K562 (cell line): Measurements from ENCODE around the gene AGPAT2. TPM values are rescaled to one million over a fixed set of nuclear protein-coding genes. Genes with fewer than 3 reads are reported as not detected.

Source experiments
- ATAC-seq: fragments of 200-7000 bp; cut with Tn5 transposase; 3 replicates; pipeline ENCODE4 v1.9.1; 2020; ENCODE audit warnings: moderate library complexity
- BruUV-seq: library from RNA; stranded (reverse); fragments of 400-500 nt; replicated peaks from 2 replicates; lab custom pipeline; 2021; lab: Mats Ljungman, UMichigan
- CTCF ChIA-PET: fragments of 300-600 bp; formaldehyde crosslinking; extraction: SDS; loops from one replicate; lab custom pipeline; 2021; ENCODE audit warnings: low intra/inter-chr PET ratio; lab: Yijun Ruan, JAX
- POLR2A ChIA-PET: fragments of 300-600, 350-650 bp; sonication (Branson Sonifier 250); formaldehyde crosslinking; extraction: SDS; loops from one replicate; lab custom pipeline; 2021; ENCODE audit warnings: antibody characterized with exemption, inconsistent platforms; lab: Yijun Ruan, JAX
- DNase-seq, 4 experiments: peaks; one replicate each; pipeline versions ENCODE4 v3.0.0 to v3.0.0-alpha.2; 2011 to 2018; ENCODE audit warnings: low spot score in 3 of 4, mixed read lengths in 3 of 4; ENCODE audit errors: extremely low read depth in 1 of 4
- FAIRE-seq: peaks from 2 replicates; lab custom pipeline; 2011; peaks lifted over from hg19 to GRCh38; lab: Jason Lieb, UNC
- H2AFZ ChIP-seq: 2 replicates; pipeline ENCODE4 v1.6.0; 2011; ENCODE audit warnings: low read depth, low read length, control low read depth, inconsistent platforms
- H3K27ac ChIP-seq: fragments of 200-600 bp; 3 replicates; pipeline ENCODE4 v1.8.0; 2011; ENCODE audit warnings: low read depth, mild to moderate bottlenecking, control low read depth, inconsistent platforms, low read length, moderate library complexity, mixed read lengths; ENCODE audit errors: extremely low read depth
- H3K27me3 ChIP-seq, 2 experiments: fragments of 300-600 bp in 1 of 2; 2 replicates in 1 of 2; 3 replicates in 1 of 2; pipeline versions ENCODE4 v1.6.0 to v1.8.0; 2011; ENCODE audit warnings: inconsistent platforms in 2 of 2, low read length in 2 of 2, mild to moderate bottlenecking in 1 of 2, mixed read lengths in 1 of 2, moderate library complexity in 1 of 2; ENCODE audit not compliant: control insufficient read depth in 2 of 2, insufficient read depth in 2 of 2
- H3K36me3 ChIP-seq: fragments of 300-600 bp; 3 replicates; pipeline ENCODE4 v1.8.0; 2011; ENCODE audit warnings: mild to moderate bottlenecking, low read length, inconsistent platforms; ENCODE audit not compliant: control insufficient read depth, insufficient read depth
- H3K4me1 ChIP-seq, 2 experiments: fragments of 200-600 bp in 1 of 2; replicated peaks in 1 of 2; 2 replicates in 1 of 2; 3 replicates in 1 of 2; pipeline versions ENCODE4 v1.5.1 to v1.8.0; 2011; ENCODE audit warnings: inconsistent platforms in 2 of 2, low read length in 2 of 2, mild to moderate bottlenecking in 1 of 2, mixed read lengths in 1 of 2, moderate library complexity in 1 of 2; ENCODE audit not compliant: control insufficient read depth in 2 of 2, insufficient read depth in 2 of 2
- H3K4me2 ChIP-seq: 2 replicates; pipeline ENCODE4 v1.6.1; 2011; ENCODE audit warnings: low read length, control low read depth, inconsistent platforms, mixed read lengths; ENCODE audit not compliant: insufficient read depth
- H3K4me3 ChIP-seq: fragments of 200-600 bp; sonication (generic), shearing (Covaris generic); 2 replicates; pipeline ENCODE4 v1.5.1; 2016; ENCODE audit warnings: control low read depth, inconsistent platforms
- H3K79me2 ChIP-seq: fragments of 200-600 bp; 3 replicates; pipeline ENCODE4 v1.8.0; 2011; ENCODE audit warnings: low read length, inconsistent platforms; ENCODE audit not compliant: control insufficient read depth, insufficient read depth
- H3K9ac ChIP-seq, 2 experiments: 2 replicates each; pipeline versions ENCODE4 v1.6.0 to v1.6.1; 2011; ENCODE audit warnings: low read depth in 2 of 2, low read length in 2 of 2, control low read depth in 1 of 2, inconsistent platforms in 1 of 2, mild to moderate bottlenecking in 1 of 2, mixed read lengths in 1 of 2; ENCODE audit not compliant: insufficient read depth in 1 of 2
- H3K9me1 ChIP-seq: one replicate; pipeline ENCODE4 v1.6.0; 2011; ENCODE audit warnings: inconsistent platforms, mild to moderate bottlenecking, low read length, moderate library complexity; ENCODE audit not compliant: control insufficient read depth, insufficient read depth
- H3K9me3 ChIP-seq: replicated peaks from 2 replicates; pipeline ENCODE4 v1.5.1; 2011; ENCODE audit warnings: low read depth, low read length, inconsistent platforms; ENCODE audit not compliant: control insufficient read depth, insufficient read depth
- H4K20me1 ChIP-seq: replicated peaks from 2 replicates; pipeline ENCODE4 v1.6.1; 2011; ENCODE audit warnings: low read length, inconsistent platforms, mixed read lengths; ENCODE audit not compliant: control insufficient read depth, insufficient read depth
- ADNP ChIP-seq: fragments of 200-800 bp; sonication (Bioruptor generic); IDR thresholded peaks from 2 replicates; pipeline ENCODE4 v1.6.1; 2016; ENCODE audit warnings: missing genetic modification characterization, missing compliant biosample characterization
- ASH1L ChIP-seq: fragments of 450-650 bp; IDR thresholded peaks from 2 replicates; pipeline ENCODE4 v1.6.1; 2018; ENCODE audit warnings: borderline replicate concordance, mild to moderate bottlenecking, low read depth; ENCODE audit not compliant: partially characterized antibody
- ATF6 ChIP-seq: sonication (generic); formaldehyde crosslinking; IDR thresholded peaks from 2 replicates; pipeline ENCODE4 v1.4.0; 2020; ENCODE audit warnings: mild to moderate bottlenecking, missing genetic modification reagents
- FOSL1 ChIP-seq: fragments of 200-800 bp; sonication (Bioruptor generic); conservative IDR thresholded peaks from 2 replicates; pipeline ENCODE4 v1.6.1; 2016; ENCODE audit warnings: missing genetic modification characterization, missing compliant biosample characterization
- HMGN3 ChIP-seq: IDR thresholded peaks from 2 replicates; pipeline ENCODE4 v1.6.1; 2011; ENCODE audit warnings: borderline replicate concordance, low read depth, mild to moderate bottlenecking, mixed read lengths, low read length; ENCODE audit not compliant: insufficient read length; ENCODE audit errors: extremely low read depth
- MED1 ChIP-seq: sonication (generic); formaldehyde crosslinking; IDR thresholded peaks from 2 replicates; pipeline ENCODE4 v1.8.1; 2023; ENCODE audit warnings: missing genetic modification reagents, borderline replicate concordance
- MXI1 ChIP-seq: IDR thresholded peaks from 2 replicates; pipeline ENCODE4 v1.6.1; 2011; ENCODE audit warnings: low read depth, mild to moderate bottlenecking, improper control_type of control experiment, low read length
- NFRKB ChIP-seq: fragments of 450-650 bp; IDR thresholded peaks from 2 replicates; pipeline ENCODE4 v1.6.1; 2016; ENCODE audit warnings: low read depth
- POLR2A ChIP-seq: fragments of 450-650 bp; conservative IDR thresholded peaks from 2 replicates; pipeline ENCODE4 v1.6.1; 2016
- PTBP1 ChIP-seq: fragments of 200-400 bp; formaldehyde crosslinking; IDR thresholded peaks from 2 replicates; pipeline ENCODE4 v1.6.1; 2017; ENCODE audit warnings: low read depth, low read length
- RBFOX2 ChIP-seq: fragments of 200-400 bp; formaldehyde crosslinking; IDR thresholded peaks from 2 replicates; pipeline ENCODE4 v1.6.1; 2017; ENCODE audit warnings: low read depth, mild to moderate bottlenecking, low read length, moderate library complexity
- SMAD1 ChIP-seq: fragments of 150-350 bp; IDR thresholded peaks from 2 replicates; pipeline ENCODE4 v1.6.1; 2014; ENCODE audit warnings: low read length, low read depth; ENCODE audit not compliant: partially characterized antibody
- SMAD2 ChIP-seq: fragments of 150-350 bp; IDR thresholded peaks from 2 replicates; pipeline ENCODE4 v1.6.1; 2014; ENCODE audit warnings: low read depth, mild to moderate bottlenecking, low read length
- SRSF1 ChIP-seq: fragments of 200-400 bp; formaldehyde crosslinking; IDR thresholded peaks from 2 replicates; pipeline ENCODE4 v1.6.1; 2017; ENCODE audit warnings: mild to moderate bottlenecking, low read depth, low read length, moderate library complexity
- SRSF3 ChIP-seq: fragments of 200-400 bp; formaldehyde crosslinking; IDR thresholded peaks from 2 replicates; pipeline ENCODE4 v1.6.1; 2016; ENCODE audit warnings: mild to moderate bottlenecking, low read length, moderate library complexity; ENCODE audit not compliant: insufficient read depth
- SUPT5H ChIP-seq: fragments of 450-650 bp; IDR thresholded peaks from 2 replicates; pipeline ENCODE4 v1.6.1; 2016
- TAL1 ChIP-seq: fragments of 450-650 bp; IDR thresholded peaks from 2 replicates; pipeline ENCODE4 v1.6.1; 2016; ENCODE audit warnings: mild to moderate bottlenecking
- TEAD1 ChIP-seq, 2 experiments: fragments of 450-650 bp in 1 of 2; sonication (generic) in 1 of 2; formaldehyde crosslinking; IDR thresholded peaks; 2 replicates each; pipeline versions ENCODE4 v1.4.0 to v1.8.0; 2020 to 2022; ENCODE audit warnings: mild to moderate bottlenecking in 2 of 2, missing genetic modification reagents in 1 of 2
- ZFP30 ChIP-seq: fragments of 250-450 bp; sonication (Bioruptor Pico); IDR thresholded peaks from 2 replicates; pipeline ENCODE4 v1.8.0; 2022; ENCODE audit warnings: moderate library complexity, mild to moderate bottlenecking, inconsistent platforms, borderline replicate concordance
- ZNF175 ChIP-seq: fragments of 200-800 bp; sonication (Bioruptor generic); IDR thresholded peaks from 2 replicates; pipeline ENCODE4 v1.6.1; 2016; ENCODE audit warnings: low read depth, mild to moderate bottlenecking, missing genetic modification characterization, missing compliant biosample characterization
- ZNF197 ChIP-seq: fragments of 200-800 bp; sonication (Bioruptor generic); IDR thresholded peaks from 2 replicates; pipeline ENCODE4 v1.6.1; 2016; ENCODE audit warnings: low read depth, missing genetic modification characterization, missing compliant biosample characterization
- ZNF444 ChIP-seq: fragments of 250-450 bp; sonication (Bioruptor Pico); IDR thresholded peaks from 2 replicates; pipeline ENCODE4 v1.4.0; 2020; ENCODE audit warnings: mild to moderate bottlenecking, moderate library complexity
- ZZZ3 ChIP-seq: fragments of 450-650 bp; IDR thresholded peaks from 2 replicates; pipeline ENCODE4 v1.6.1; 2016; ENCODE audit warnings: antibody characterized with exemption, mild to moderate bottlenecking, moderate library complexity
- WGBS: fragments of 100-300 bp; shearing (Covaris generic); methylation state at CpG from one replicate; pipeline ENCODE4 v1.1.6; 2016; ENCODE audit warnings: low coverage, mixed read lengths; ENCODE audit not compliant: insufficient coverage; ENCODE audit errors: missing lambda C conversion rate; 5-methylcytosine and 5-hydroxymethylcytosine counted together
- in situ Hi-C: fragments of 300-500 bp; cut with MboI; formaldehyde crosslinking; loops from 4 replicates; pipeline ENCODE4 v1.15.0; 2018; ENCODE audit warnings: inconsistent platforms, mixed read lengths
- intact Hi-C: fragments of 100-400 bp; cut with micrococcal nuclease; formaldehyde crosslinking; loops from 2 replicates; pipeline ENCODE4 v1.14.2; 2022
- polyA plus RNA-seq, 8 experiments: library from polyadenylated mRNA; depleted of rRNA in 4 of 8; stranded (reverse) in 5 of 8; unstranded in 3 of 8; fragments of >200 nt; fragmentation: Nextera tagmentation in 2 of 8; fragmentation: Illumina TruSeq in 1 of 8; extraction: Ambion mirVana in 2 of 8; extraction: Trizol in 1 of 8; gene quantifications; 2 replicates each; pipeline versions ENCODE4 v1.2.1 to v1.2.3, GENCODE V29; 2011 to 2014; ENCODE audit warnings: inconsistent platforms in 1 of 8, missing spikeins in 1 of 8
- total RNA-seq, 7 experiments: library from RNA; depleted of rRNA in 6 of 7; stranded (reverse); fragments of >200 nt in 6 of 7; fragmentation: Illumina TruSeq in 2 of 7; extraction: Trizol in 2 of 7; gene quantifications; 2 replicates each; pipeline versions ENCODE4 v1.2.1 to v1.2.3, GENCODE V29; 2011 to 2021; ENCODE audit warnings: low replicate concordance in 1 of 7

AGPAT2 gene
- total and polyA plus RNA-seq, 9 of the 15 experiments (the other 6 are each of a cell fraction or from before 2014, with no cell fraction given) = 0.13 to 54.5 (median 23.9) TPM

- POLR2A ChIA-PET = no interaction called here
- no peaks in the 10 kb centered on the region for H3K27me3 ChIP-seq
- in situ Hi-C loops (no loop called here), intact Hi-C loops (no loop called here)
- BruUV-seq = no TSS peak
- peaks cover 7 to 96% of the 10 kb centered on the region in 2 experiments for H3K4me1 ChIP-seq
- no peak overlapping the region for H3K4me3 ChIP-seq
- 0 out of 2 replicates have a peak, but pooled peaks cover 3% of the 10 kb centered on the region for H3K9me3 ChIP-seq
- no peak overlapping the region for H2AFZ ChIP-seq
- CTCF ChIA-PET = no interaction called here
- no peak for ATAC-seq
- H3K36me3 ChIP-seq = peaks cover 83% of the 10 kb centered on the region; the same call in 2 of the 3 replicates
- H3K9me1 ChIP-seq = peaks cover 2% of the 10 kb centered on the region
- H4K20me1 ChIP-seq = peaks cover 65% of the 10 kb centered on the region
- peak overlapping the region in 1 of 2 experiments; percentile 45; a peak in 2 of 4 replicates for H3K9ac ChIP-seq
- no peak overlapping the region for H3K27ac ChIP-seq
- peaks cover 46% of the 10 kb centered on the region for H3K79me2 ChIP-seq
- no peak for FAIRE-seq
- H3K4me2 ChIP-seq = peak overlapping the region; percentile 8; the same call in 1 of the 2 replicates
- WGBS = 95% methylated on average over 20 of the region's 23 CpGs
- DNase-seq = peak in 2 of 4 experiments; percentile 41 to 64
- TF ChIP-seq ZNF175 (CRISPR knock-in tag) (no peak), POLR2A (peak; percentile 32), SRSF1 (no peak), SMAD1 (peak; percentile 77), ZNF197 (CRISPR knock-in tag) (no peak), SRSF3 (no peak), ZZZ3 (no peak), ZNF444 (no peak), SUPT5H (peak; percentile 76), TEAD1 (CRISPR knock-in tag; IDR thresholded peaks at IDR 0.05) (no peak), RBFOX2 (peak; percentile 72), FOSL1 (no peak), TAL1 (no peak), SMAD2 (no peak), PTBP1 (peak; percentile 89; the same call in 1 of the 2 replicates), MXI1 (no peak), ASH1L (no peak), MED1 (CRISPR knock-in tag) (no peak), ZFP30 (CRISPR knock-in tag) (no peak), NFRKB (no peak), ADNP (tag) (no peak), HMGN3 (peak; percentile 11), ATF6 (no peak)
Observed at GRCh38 chr9:136668983-136669790, 18.1 kb downstream of the AGPAT2 start.
